C1 segment of cervical spinal cord (tissue), 14 donors: ENCODE data around the gene TNPO3.
"Not testable (repeated sequence)": the region's sequence is repeated elsewhere in the genome, so short reads cannot be mapped to it uniquely, and the experiment has no call there.

Source experiments
- DNase-seq, 14 donors: peaks; one replicate each; lab custom pipeline; 2025; lab: John Stamatoyannopoulos, UW

TNPO3 gene

DNA sequence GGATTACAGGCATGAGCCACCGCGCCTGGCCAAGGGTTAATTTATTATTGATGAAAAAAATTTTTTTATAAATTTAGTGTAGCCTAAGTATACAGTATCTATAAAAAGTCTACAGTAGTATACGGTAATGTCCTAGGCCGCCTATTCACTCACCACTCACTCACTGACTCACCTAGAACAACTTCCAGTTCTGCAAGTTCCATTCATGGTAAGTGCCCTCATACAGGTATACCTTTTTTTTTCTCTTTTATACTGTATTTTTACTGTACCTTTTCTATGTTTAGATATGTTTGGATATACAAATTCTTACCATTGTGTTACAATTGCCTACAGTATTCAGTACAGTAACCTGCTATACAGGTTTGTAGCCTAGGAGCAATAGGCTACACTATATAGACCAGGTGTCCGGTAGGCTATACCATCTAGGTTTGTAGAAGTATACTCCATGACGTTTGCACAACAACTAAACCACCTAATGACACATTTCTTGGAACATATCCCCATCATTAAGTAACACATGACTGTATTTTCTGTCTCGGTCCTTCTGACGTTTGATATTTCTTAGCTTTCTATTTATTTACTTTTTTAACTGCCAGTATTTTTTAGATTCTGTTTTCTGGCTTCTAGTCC is 93.8 kb downstream of the TNPO3 start:
- DNase-seq = no peak

- DNase-seq = no peak
Measured at GRCh38 chr7:128959296-128959695, 95.6 kb downstream of the TNPO3 start.

GRCh38 chr7:128955981-128956380 is 98.9 kb downstream of the TNPO3 start:
- DNase-seq = no peak

GRCh38 chr7:128954830-128955802 is 99.8 kb downstream of the TNPO3 start:
- DNase-seq = peak in 1 of 14 donors; percentile 12

GRCh38 chr7:128954150-128954549 is 100.8 kb downstream of the TNPO3 start:
- no peak for DNase-seq

DNA sequence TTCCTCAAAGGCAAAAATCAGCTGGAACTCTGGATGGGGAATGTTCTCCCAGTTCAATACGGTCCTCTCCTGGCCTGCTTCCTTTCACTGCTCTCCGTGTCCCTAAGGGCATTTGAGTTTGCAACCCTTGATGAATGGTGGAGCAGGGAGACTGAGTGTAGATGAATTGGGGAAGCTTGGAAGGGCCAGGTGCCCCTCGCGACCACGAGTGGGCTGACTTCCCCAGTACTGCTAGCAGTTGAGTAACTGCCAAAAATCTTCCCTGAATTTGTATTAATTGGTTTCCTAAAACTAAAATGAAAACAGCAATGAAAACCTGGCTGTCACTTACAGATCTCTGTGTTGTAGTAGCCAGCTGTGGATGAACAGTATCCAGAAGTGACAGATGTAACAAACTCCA is 103.6 kb downstream of the TNPO3 start:
- DNase-seq = no peak

DNA sequence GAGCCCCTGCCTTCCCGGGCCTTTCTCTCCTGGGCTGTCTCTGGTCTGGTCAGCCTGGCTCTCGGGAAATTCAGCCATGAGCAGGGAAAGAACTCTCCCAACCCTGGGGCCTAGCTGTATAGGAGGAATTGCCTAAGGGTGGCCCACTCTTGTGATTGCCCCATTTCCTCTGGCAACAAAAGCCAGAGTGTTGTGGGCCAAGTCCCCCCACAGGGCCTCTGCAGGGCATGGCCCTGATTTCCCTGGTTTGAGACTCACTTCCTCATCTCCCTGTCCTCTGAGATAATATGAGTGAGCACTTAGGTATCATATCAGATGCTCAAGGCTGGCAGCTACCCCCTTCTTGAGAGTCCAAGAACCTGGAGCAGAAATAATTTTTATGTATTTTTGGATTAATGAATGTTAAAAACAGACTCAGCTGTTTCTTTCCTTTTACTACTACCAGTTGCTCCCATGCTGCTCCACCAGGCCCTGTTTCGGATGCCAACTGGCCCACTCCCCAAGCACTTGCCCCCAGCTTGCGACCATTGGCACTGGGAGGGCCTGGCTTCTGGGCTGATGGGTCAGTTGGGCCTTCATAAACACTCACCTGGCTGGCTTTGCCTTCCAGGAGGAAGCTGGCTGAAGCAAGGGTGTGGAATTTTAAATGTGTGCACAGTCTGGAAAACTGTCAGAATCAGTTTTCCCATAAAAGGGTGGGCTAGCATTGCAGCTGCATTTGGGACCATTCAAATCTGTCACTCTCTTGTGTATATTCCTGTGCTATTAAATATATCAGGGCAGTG is 105.7 kb downstream of the TNPO3 start:
- DNase-seq = peak in 3 of 14 donors; percentile 18 to 19 (median 18)

DNA sequence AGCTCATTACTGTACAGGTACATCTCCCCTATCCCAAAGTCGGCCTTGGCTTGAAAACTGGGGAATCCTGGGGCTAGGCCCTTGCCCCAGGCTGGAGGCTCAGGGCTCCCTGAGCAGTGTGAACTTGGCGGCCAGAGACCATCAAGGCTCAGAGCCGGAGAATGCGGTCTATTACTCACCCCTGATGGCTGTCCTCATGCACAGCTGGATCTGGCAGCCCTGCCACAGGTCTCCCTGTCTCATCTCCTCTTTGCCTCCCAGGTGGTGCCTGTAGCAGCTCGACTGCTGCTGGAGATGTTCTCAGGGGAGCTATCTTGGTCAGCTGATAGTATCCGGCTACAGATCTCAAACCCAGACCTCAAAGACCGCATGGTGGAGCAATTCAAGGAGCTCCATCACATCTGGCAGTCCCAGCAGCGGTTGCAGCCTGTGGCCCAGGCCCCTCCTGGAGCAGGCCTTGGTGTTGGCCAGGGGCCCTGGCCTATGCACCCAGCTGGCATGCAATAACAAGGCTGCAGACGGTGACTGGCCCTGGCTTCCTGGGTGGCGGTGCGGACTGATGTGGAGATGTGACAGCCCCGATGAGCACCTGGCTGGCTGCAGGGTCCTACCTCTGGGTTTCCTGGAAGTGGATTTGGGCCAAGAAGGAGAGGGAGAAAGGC is 106.5 kb downstream of the TNPO3 start:
- DNase-seq = no peak

DNA sequence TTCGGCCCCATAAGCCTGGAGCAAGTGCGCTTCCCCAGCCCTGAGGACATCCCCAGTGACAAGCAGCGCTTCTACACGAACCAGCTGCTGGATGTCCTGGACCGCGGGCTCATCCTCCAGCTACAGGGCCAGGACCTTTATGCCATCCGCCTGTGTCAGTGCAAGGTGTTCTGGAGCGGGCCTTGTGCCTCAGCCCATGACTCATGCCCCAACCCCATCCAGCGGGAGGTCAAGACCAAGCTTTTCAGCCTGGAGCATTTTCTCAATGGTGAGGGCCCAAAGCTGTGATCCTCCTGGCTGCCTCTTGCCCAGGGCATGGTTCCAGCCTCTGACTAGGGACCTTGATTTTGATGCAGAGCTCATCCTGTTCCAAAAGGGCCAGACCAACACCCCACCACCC is 107.1 kb downstream of the TNPO3 start:
- DNase-seq = no peak

DNA sequence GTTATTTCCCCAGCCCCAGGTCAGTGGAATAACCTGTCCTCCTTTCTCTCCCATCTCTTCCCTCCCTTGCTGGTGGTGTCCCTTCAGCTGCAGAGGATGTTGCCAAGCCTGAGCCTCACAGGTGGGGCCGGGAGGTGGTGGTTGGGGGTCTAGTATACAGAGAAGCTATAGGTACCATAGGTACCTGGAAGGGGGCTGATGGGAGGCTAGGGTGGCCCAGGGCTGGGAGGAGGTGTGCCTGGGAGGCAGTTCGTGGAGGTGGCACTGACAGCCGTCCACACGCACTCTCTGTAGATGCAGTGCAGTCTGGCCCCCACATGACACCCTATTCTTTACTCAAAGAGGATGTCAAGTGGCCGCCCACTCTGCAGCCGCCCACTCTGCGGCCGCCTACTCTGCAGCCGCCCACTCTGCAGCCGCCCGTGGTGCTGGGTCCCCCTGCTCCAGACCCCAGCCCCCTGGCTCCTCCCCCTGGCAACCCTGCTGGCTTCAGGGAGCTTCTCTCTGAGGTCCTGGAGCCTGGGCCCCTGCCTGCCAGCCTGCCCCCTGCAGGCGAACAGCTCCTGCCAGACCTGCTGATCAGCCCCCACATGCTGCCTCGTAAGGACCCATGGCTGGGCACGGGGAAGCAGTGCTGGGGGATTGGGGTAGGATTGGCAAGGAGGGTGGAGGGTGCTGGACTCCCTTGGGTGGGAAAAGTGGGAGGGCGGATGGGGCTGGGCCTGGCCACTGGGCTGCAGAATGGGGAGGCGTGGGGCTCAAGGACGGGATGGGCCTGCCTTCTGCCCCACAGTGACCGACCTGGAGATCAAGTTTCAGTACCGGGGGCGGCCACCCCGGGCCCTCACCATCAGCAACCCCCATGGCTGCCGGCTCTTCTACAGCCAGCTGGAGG is 107.7 kb downstream of the TNPO3 start:
- DNase-seq = no peak

DNA sequence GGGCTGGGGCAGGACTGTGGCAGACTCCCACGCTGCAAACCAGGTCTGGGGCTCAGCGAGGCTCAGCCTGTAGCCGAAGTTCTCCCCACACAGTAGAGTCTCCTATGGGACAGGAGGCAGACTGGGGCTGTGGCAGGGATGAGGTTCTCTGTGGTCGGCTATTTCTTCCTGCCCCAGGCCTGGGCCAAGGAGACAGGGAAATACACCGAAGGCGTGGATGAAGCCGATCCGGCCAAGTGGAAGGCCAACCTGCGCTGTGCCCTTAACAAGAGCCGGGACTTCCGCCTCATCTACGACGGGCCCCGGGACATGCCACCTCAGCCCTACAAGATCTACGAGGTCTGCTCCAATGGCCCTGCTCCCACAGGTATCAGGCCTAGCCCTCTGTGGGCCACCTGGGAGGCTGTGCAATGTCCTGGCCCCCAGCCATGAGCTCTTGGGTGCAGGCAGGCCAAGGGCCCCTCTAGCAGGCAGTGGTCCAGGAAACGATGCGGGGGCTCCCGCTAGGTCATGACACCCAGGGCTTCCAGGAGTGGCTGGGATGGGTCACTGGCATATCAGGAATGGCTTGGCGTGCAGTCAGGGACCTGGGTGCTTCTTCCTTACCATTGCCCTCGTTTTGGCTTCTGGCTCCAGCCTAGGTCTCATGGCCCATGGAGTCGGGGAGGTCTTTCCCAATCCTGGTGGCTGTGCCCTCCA is 109.1 kb downstream of the TNPO3 start:
- DNase-seq = no peak

DNA sequence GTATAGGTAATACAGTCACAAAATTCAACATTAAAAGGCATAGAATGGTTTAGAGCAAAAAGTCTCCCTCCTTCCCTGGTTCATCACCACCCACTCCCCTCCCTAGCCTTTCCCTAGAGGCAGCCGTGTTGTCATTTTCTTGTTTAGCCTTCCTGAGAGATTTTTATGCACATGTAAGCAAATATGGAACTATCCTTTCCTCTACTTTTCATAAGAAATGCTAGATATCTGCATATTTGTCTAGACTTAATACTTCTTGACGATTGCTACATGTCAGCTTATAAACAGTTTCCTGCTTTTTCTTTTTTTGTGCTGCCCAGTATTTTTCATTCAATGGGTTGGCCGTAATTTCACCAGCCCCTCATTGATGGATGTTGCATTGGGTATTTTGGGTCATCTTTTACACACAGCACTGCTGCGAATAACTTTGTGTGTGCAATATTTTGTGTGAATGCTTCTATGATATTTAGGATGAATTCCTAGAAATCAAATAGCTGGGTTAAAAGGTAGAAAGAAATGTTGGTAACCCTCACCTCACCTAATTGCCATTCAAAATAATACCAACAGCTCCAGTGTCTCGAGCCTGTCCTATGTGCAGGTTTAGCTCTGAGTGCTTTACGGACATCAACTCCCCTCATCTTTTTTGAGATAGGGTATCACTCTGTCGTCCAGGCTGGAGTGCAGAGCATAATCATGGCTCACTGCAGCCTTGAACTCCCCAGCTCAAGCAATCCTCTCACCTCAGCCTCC is 110.2 kb downstream of the TNPO3 start:
- DNase-seq = no peak

DNA sequence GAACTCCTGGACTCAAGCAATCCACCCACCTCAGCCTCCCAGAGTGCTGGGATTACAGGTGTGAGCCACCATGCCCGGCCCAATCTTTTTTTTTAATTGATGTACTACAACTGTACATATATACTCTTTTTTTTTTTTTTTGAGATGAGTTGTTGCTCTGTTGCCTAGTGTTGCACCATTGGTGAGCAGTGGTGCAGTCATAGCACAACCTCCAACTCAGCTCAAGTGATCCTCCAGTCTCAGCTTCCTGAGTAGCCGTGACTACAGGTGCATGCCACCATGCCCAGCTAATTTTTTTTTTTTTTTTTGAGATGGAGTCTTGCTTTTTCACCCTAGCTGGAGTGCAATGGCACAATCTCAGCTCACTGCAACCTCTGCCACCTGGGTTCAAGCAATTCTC is 111.7 kb downstream of the TNPO3 start:
- not testable (repeated sequence) for DNase-seq

- no peak for DNase-seq
Measured at GRCh38 chr7:128941946-128942526, 112.9 kb downstream of the TNPO3 start.

GRCh38 chr7:128941323-128941890 is 113.5 kb downstream of the TNPO3 start:
- DNase-seq = no peak

DNA sequence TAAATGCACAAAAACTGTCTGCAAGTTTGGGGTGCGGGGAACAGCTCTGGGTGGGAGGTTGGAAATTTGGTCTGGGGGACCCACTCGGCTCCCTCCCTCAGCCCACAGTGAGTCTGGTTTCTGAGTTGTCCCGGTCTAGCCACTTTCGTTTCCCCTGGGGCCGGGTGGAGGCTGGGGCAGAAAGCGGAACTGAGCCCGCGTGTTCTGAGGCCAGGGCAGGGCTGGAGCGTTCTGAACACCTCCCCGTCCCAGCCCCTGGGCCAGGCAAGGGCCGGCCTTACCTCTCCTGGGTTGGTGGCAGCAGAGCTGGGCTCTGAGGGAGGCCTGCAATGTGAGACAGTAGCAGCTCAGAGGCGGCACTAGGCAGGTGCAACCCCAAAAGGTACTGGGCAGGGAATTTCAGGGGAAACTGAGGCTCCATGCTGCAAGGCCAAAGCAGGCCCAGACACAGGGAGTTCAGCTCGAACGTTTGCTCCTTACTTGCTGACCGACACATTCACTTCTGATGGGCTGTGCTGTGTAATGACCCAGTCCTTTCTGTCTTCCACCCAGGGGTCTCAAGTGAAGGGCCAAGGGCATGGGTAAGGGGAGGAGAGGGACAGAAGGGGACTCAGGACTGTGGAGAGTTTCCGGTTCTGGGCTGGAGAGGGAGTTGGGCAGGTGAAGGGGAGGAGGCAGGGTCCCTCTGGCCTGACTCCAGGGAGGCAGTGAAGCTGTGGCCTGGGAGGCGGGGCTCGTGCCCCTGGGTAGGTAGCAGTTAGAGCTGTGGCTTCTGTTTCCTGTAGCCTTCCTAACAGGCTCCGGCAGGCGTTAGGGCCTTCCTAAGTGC is 114.2 kb downstream of the TNPO3 start:
- peak in 6 of 14 donors; percentile 21 to 66 (median 46) for DNase-seq

- DNase-seq = no peak
Measured at GRCh38 chr7:128939861-128940410, 115.0 kb downstream of the TNPO3 start.
